SK-N-SH (cell line): ENCODE results near the gene MIER1. TPM values are rescaled to one million over a fixed set of nuclear protein-coding genes. Genes with fewer than 3 reads are reported as not detected.

Experiments
- CTCF ChIA-PET: fragments of 300-600, 350-600 bp; formaldehyde crosslinking; extraction: SDS; loops from one replicate; lab custom pipeline; 2021; lab: Yijun Ruan, JAX
- POLR2A ChIA-PET: fragments of 350-600 bp; sonication (Branson Sonifier 250); formaldehyde crosslinking; extraction: SDS; loops from one replicate; lab custom pipeline; 2020; ENCODE audit warnings: antibody characterized with exemption, inconsistent platforms; lab: Yijun Ruan, JAX
- DNase-seq: peaks from one replicate; pipeline ENCODE4 v3.0.0; 2012
- H2AFZ ChIP-seq: fragments of 200-600 bp; sonication (generic); 2 replicates; pipeline ENCODE4 v1.8.1; 2016; ENCODE audit warnings: antibody characterized with exemption, mild to moderate bottlenecking, low read depth
- H3F3A ChIP-seq: fragments of 200-600 bp; sonication (generic); replicated peaks from 2 replicates; pipeline ENCODE3; 2016; ENCODE audit warnings: antibody characterized with exemption, mild to moderate bottlenecking; ENCODE audit not compliant: insufficient read depth
- H3K27ac ChIP-seq, 2 experiments: fragments of 200-500 bp in 1 of 2; fragments of 200-600 bp in 1 of 2; sonication (Bioruptor generic) in 1 of 2; sonication (generic), shearing (Covaris generic) in 1 of 2; 2 replicates each; pipeline versions ENCODE4 v1.5.1 to v1.6.1; 2014 to 2016; ENCODE audit warnings: low read depth in 2 of 2, inconsistent platforms in 1 of 2, low read length in 1 of 2, mild to moderate bottlenecking in 1 of 2, mixed read lengths in 1 of 2
- H3K27me3 ChIP-seq: fragments of 200-600 bp; sonication (generic), shearing (Covaris generic); 2 replicates; pipeline ENCODE4 v1.6.1; 2016; ENCODE audit warnings: mixed run types; ENCODE audit not compliant: insufficient read depth
- H3K36me3 ChIP-seq, 2 experiments: fragments of 200-500 bp in 1 of 2; fragments of 200-600 bp in 1 of 2; sonication (Bioruptor generic) in 1 of 2; sonication (generic) in 1 of 2; replicated peaks in 1 of 2; 2 replicates each; pipeline versions ENCODE3 to v1.5.1; 2014 to 2016; ENCODE audit warnings: low read length in 1 of 2, mild to moderate bottlenecking in 1 of 2; ENCODE audit not compliant: insufficient read depth in 2 of 2, control insufficient read depth in 1 of 2
- H3K4me1 ChIP-seq, 2 experiments: fragments of 200-500 bp in 1 of 2; fragments of 200-600 bp in 1 of 2; sonication (Bioruptor generic) in 1 of 2; sonication (generic), shearing (Covaris generic) in 1 of 2; 2 replicates each; pipeline versions ENCODE4 v1.5.1 to v1.6.1; 2014 to 2016; ENCODE audit warnings: low read depth in 1 of 2, low read length in 1 of 2, mixed run types in 1 of 2; ENCODE audit not compliant: insufficient read depth in 2 of 2, control insufficient read depth in 1 of 2
- H3K4me2 ChIP-seq: fragments of 200-600 bp; sonication (generic), shearing (Covaris generic); 2 replicates; pipeline ENCODE4 v1.6.1; 2017; ENCODE audit warnings: mixed run types
- H3K4me3 ChIP-seq, 2 experiments: fragments of 200-500 bp in 1 of 2; fragments of 200-600 bp in 1 of 2; sonication (Bioruptor generic) in 1 of 2; sonication (generic), shearing (Covaris generic) in 1 of 2; 2 replicates each; pipeline versions ENCODE4 v1.5.1 to v1.8.1; 2014 to 2016; ENCODE audit warnings: low read depth in 2 of 2, inconsistent platforms in 1 of 2, low read length in 1 of 2, mild to moderate bottlenecking in 1 of 2, mixed read lengths in 1 of 2, moderate library complexity in 1 of 2
- H3K79me2 ChIP-seq: fragments of 200-600 bp; sonication (generic); 2 replicates; pipeline ENCODE4 v1.8.1; 2017; ENCODE audit warnings: mild to moderate bottlenecking; ENCODE audit not compliant: insufficient read depth
- H3K9ac ChIP-seq: fragments of 200-600 bp; sonication (generic); 2 replicates; pipeline ENCODE4 v1.6.1; 2017; ENCODE audit warnings: mixed run types
- H3K9me2 ChIP-seq: fragments of 200-600 bp; sonication (generic); 2 replicates; pipeline ENCODE4 v1.6.1; 2017; ENCODE audit warnings: mixed run types
- H3K9me3 ChIP-seq: fragments of 200-600 bp; sonication (generic); 2 replicates; pipeline ENCODE4 v1.6.1; 2017; ENCODE audit warnings: mixed run types, mild to moderate bottlenecking, moderate library complexity
- H4K20me1 ChIP-seq: fragments of 200-600 bp; sonication (generic); 2 replicates; pipeline ENCODE4 v1.6.1; 2017; ENCODE audit warnings: mild to moderate bottlenecking, mixed run types; ENCODE audit not compliant: insufficient read depth
- CHD2 ChIP-seq: fragments of 150-350 bp; IDR thresholded peaks from 2 replicates; pipeline ENCODE4 v1.6.1; 2018; ENCODE audit warnings: low read length; ENCODE audit not compliant: partially characterized antibody
- ELF1 ChIP-seq: IDR thresholded peaks from 2 replicates; pipeline ENCODE4 v1.4.0; 2012
- FOXJ3 ChIP-seq: sonication (generic); formaldehyde crosslinking; IDR thresholded peaks from 2 replicates; pipeline ENCODE4 v1.5.1; 2020; ENCODE audit warnings: mild to moderate bottlenecking, missing genetic modification reagents
- FOXM1 ChIP-seq: IDR thresholded peaks from 2 replicates; pipeline ENCODE4 v1.4.0; 2012; ENCODE audit warnings: low read depth, mild to moderate bottlenecking
- GATA2 ChIP-seq: sonication (generic); formaldehyde crosslinking; IDR thresholded peaks from 2 replicates; pipeline ENCODE4 v1.5.0; 2020; ENCODE audit warnings: mild to moderate bottlenecking, missing genetic modification reagents
- JUND ChIP-seq: IDR thresholded peaks from 2 replicates; pipeline ENCODE4 v1.4.0; 2012
- MEF2A ChIP-seq: IDR thresholded peaks from 2 replicates; pipeline ENCODE4 v1.4.0; 2012; ENCODE audit warnings: low read depth, borderline replicate concordance
- MXI1 ChIP-seq: IDR thresholded peaks from 2 replicates; pipeline ENCODE4 v1.6.1; 2012; ENCODE audit warnings: mild to moderate bottlenecking, low read depth, low read length, improper control_type of control experiment
- NRF1 ChIP-seq: IDR thresholded peaks from 2 replicates; pipeline ENCODE4 v1.6.1; 2012; ENCODE audit warnings: low read depth, mild to moderate bottlenecking, low read length
- POLR2AphosphoS5 ChIP-seq: IDR thresholded peaks from 2 replicates; pipeline ENCODE4 v1.6.1; 2012; ENCODE audit warnings: low read depth, low read length
- RAD21 ChIP-seq: IDR thresholded peaks from 2 replicates; pipeline ENCODE4 v1.6.1; 2012; ENCODE audit warnings: mild to moderate bottlenecking, low read length
- RFX5 ChIP-seq: IDR thresholded peaks from 2 replicates; pipeline ENCODE4 v1.6.1; 2012; ENCODE audit warnings: mild to moderate bottlenecking, improper control_type of control experiment, low read length
- SMC3 ChIP-seq: IDR thresholded peaks from 2 replicates; pipeline ENCODE4 v1.6.1; 2012; ENCODE audit warnings: low read depth, low read length, improper control_type of control experiment
- WGBS: methylation state at CpG from one replicate; pipeline ENCODE4 v1.1.6; 2017; ENCODE audit warnings: low lambda C conversion rate; 5-methylcytosine and 5-hydroxymethylcytosine counted together
- polyA plus RNA-seq, 3 experiments: library from polyadenylated mRNA; depleted of rRNA; stranded (reverse); fragments of >200 nt; gene quantifications; 2 replicates each; pipeline ENCODE4 v1.2.3, GENCODE V29; 2012
- TF ChIP-seq, protein P1 (sequence below): fragments of 150-350 bp; IDR thresholded peaks from 2 replicates; pipeline ENCODE4 v1.6.1; 2016; ENCODE audit warnings: mild to moderate bottlenecking, low read depth, low read length
- TF ChIP-seq, protein P2 (sequence below): IDR thresholded peaks from 2 replicates; pipeline ENCODE4 v1.4.0; 2012; ENCODE audit warnings: low read depth, borderline replicate concordance
- TF ChIP-seq, protein P3 (sequence below): IDR thresholded peaks from 2 replicates; pipeline ENCODE4 v1.4.0; 2012; ENCODE audit warnings: low read depth, borderline replicate concordance
- TF ChIP-seq, protein P4 (sequence below): fragments of 150-350 bp; IDR thresholded peaks from 2 replicates; pipeline ENCODE4 v1.6.1; 2017; ENCODE audit warnings: antibody characterized with exemption, low read length, low read depth, borderline replicate concordance
- TF ChIP-seq, protein P5 (sequence below): IDR thresholded peaks from 2 replicates; pipeline ENCODE4 v1.4.0; 2012; ENCODE audit warnings: low read depth

Gene MIER1
- polyA plus RNA-seq, 1 of the 3 experiments (the other 2 are of a cell fraction) = 4.4 TPM

DNA sequence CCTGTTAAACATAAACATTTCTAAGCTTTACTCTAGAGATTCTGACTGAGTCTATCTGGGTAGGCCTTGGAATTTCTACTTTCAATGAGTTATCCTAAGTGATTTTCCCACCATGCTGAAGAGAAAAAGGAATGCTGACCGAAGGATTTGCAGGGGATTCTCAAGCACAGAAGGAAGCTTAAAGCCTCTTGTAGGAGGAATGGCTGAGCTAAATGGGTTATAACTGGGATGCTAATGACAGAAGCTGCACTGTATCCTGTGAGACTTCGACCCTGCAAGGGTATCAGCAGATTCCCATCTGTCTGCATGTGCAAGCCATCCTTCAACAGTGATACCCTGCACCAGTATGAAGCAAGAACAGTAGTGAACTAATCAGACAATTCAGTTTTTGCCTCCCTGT is 93.8 kb downstream of the MIER1 start:
- CTCF ChIA-PET = interaction anchor here (1.9 to 2.5 kb wide), 2 partner anchors 21 to 23 kb away, joined by 5 to 9 read pairs; no protein-coding TSS in a partner anchor
- POLR2A ChIA-PET = no interaction called here

More for the DNA sequence above, 93.8 kb downstream of the MIER1 start:
- H3K27me3 ChIP-seq = no peaks in the 10 kb centered on the region
- no peaks in the 10 kb centered on the region for H3K9me2 ChIP-seq
- DNase-seq = no peak
- no peaks in the 10 kb centered on the region for H3K9me3 ChIP-seq
- H3F3A ChIP-seq = peaks cover 6% of the 10 kb centered on the region
- H3K9ac ChIP-seq = no peak overlapping the region
- no peak overlapping the region for H3K4me3 ChIP-seq
- H3K4me2 ChIP-seq = no peak overlapping the region
- WGBS = 100% methylated on average over 2 of the region's 2 CpGs
- no peak overlapping the region for H2AFZ ChIP-seq
- TF ChIP-seq MXI1 = no peak
- TF ChIP-seq POLR2AphosphoS5 = no peak
- TF ChIP-seq CHD2 = no peak
- TF ChIP-seq, protein P1, sequence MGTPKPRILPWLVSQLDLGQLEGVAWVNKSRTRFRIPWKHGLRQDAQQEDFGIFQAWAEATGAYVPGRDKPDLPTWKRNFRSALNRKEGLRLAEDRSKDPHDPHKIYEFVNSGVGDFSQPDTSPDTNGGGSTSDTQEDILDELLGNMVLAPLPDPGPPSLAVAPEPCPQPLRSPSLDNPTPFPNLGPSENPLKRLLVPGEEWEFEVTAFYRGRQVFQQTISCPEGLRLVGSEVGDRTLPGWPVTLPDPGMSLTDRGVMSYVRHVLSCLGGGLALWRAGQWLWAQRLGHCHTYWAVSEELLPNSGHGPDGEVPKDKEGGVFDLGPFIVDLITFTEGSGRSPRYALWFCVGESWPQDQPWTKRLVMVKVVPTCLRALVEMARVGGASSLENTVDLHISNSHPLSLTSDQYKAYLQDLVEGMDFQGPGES = no peak
- no peak for TF ChIP-seq FOXM1
- TF ChIP-seq, protein P2, sequence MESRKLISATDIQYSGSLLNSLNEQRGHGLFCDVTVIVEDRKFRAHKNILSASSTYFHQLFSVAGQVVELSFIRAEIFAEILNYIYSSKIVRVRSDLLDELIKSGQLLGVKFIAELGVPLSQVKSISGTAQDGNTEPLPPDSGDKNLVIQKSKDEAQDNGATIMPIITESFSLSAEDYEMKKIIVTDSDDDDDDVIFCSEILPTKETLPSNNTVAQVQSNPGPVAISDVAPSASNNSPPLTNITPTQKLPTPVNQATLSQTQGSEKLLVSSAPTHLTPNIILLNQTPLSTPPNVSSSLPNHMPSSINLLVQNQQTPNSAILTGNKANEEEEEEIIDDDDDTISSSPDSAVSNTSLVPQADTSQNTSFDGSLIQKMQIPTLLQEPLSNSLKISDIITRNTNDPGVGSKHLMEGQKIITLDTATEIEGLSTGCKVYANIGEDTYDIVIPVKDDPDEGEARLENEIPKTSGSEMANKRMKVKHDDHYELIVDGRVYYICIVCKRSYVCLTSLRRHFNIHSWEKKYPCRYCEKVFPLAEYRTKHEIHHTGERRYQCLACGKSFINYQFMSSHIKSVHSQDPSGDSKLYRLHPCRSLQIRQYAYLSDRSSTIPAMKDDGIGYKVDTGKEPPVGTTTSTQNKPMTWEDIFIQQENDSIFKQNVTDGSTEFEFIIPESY = no peak
- TF ChIP-seq, protein P3, sequence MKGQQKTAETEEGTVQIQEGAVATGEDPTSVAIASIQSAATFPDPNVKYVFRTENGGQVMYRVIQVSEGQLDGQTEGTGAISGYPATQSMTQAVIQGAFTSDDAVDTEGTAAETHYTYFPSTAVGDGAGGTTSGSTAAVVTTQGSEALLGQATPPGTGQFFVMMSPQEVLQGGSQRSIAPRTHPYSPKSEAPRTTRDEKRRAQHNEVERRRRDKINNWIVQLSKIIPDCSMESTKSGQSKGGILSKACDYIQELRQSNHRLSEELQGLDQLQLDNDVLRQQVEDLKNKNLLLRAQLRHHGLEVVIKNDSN = no peak
- no peak for TF ChIP-seq RFX5
- TF ChIP-seq GATA2 (CRISPR knock-in tag) = no peak
- TF ChIP-seq SMC3 = no peak
- TF ChIP-seq RAD21 = no peak
- TF ChIP-seq, protein P4, sequence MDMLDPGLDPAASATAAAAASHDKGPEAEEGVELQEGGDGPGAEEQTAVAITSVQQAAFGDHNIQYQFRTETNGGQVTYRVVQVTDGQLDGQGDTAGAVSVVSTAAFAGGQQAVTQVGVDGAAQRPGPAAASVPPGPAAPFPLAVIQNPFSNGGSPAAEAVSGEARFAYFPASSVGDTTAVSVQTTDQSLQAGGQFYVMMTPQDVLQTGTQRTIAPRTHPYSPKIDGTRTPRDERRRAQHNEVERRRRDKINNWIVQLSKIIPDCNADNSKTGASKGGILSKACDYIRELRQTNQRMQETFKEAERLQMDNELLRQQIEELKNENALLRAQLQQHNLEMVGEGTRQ = no peak
- TF ChIP-seq ELF1 = no peak
- TF ChIP-seq NRF1 = no peak
- TF ChIP-seq FOXJ3 = no peak
- no peak for TF ChIP-seq MEF2A
- TF ChIP-seq JUND = no peak
- TF ChIP-seq, protein P5, sequence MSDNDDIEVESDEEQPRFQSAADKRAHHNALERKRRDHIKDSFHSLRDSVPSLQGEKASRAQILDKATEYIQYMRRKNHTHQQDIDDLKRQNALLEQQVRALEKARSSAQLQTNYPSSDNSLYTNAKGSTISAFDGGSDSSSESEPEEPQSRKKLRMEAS = no peak
- H4K20me1 ChIP-seq = no peaks in the 10 kb centered on the region
- H3K79me2 ChIP-seq = no peaks in the 10 kb centered on the region
- peaks cover 6 to 20% of the 10 kb centered on the region in 2 experiments; a peak in 3 of 4 replicates for H3K4me1 ChIP-seq
- peaks cover 33 to 36% of the 10 kb centered on the region in 2 experiments for H3K36me3 ChIP-seq
- H3K27ac ChIP-seq = peak overlapping the region in 1 of 2 experiments; percentile 61; a peak in 1 of 4 replicates
